ENCODE data around the gene COL12A1.

DNA sequence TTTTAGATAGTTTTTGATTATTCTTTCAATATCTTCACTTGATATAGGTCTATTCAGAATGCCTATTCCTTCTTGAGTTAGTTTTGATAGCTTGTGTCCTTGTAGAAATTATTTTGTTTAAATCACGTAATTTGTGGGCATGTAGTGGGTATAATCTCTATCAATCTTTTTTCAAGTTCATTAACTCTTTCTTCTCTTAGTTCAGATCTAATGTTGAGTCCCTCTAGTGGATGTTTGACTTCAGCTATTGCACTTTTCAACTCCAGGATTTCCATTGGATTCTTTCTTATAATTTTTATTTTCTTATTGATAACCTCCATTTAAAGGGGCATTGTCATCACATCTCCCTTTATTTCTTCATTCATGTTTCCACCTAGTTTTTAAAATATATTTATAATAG lies 135.6 kb downstream of the COL12A1 start:
- TF ChIP-seq, protein P1, sequence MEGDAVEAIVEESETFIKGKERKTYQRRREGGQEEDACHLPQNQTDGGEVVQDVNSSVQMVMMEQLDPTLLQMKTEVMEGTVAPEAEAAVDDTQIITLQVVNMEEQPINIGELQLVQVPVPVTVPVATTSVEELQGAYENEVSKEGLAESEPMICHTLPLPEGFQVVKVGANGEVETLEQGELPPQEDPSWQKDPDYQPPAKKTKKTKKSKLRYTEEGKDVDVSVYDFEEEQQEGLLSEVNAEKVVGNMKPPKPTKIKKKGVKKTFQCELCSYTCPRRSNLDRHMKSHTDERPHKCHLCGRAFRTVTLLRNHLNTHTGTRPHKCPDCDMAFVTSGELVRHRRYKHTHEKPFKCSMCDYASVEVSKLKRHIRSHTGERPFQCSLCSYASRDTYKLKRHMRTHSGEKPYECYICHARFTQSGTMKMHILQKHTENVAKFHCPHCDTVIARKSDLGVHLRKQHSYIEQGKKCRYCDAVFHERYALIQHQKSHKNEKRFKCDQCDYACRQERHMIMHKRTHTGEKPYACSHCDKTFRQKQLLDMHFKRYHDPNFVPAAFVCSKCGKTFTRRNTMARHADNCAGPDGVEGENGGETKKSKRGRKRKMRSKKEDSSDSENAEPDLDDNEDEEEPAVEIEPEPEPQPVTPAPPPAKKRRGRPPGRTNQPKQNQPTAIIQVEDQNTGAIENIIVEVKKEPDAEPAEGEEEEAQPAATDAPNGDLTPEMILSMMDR (IDR thresholded peaks at IDR 0.05), result no peak
- no peak for TF ChIP-seq POLR2A (IDR thresholded peaks at IDR 0.05)
